Upper lobe of right lung (tissue), 1 donor: ENCODE data around the gene CAMTA1. TPM values are rescaled to one million over a fixed set of nuclear protein-coding genes. Genes with fewer than 3 reads are reported as not detected.

Source experiments
- ATAC-seq: fragments of 200-7000 bp; cut with Tn5 transposase; one replicate; pipeline ENCODE4 v1.9.1; 2020; ENCODE audit warnings: mild to moderate bottlenecking, moderate library complexity
- DNase-seq: peaks from one replicate; pipeline ENCODE4 v3.0.0-alpha.2; 2020
- H3K27ac ChIP-seq: fragments of 200-600 bp; one replicate; pipeline ENCODE4 v1.8.0; 2022
- H3K27me3 ChIP-seq: fragments of 200-600 bp; one replicate; pipeline ENCODE4 v1.8.0; 2022; ENCODE audit warnings: mild to moderate bottlenecking
- H3K36me3 ChIP-seq: fragments of 200-600 bp; one replicate; pipeline ENCODE4 v1.8.0; 2022
- H3K4me1 ChIP-seq: fragments of 200-600 bp; one replicate; pipeline ENCODE4 v1.8.0; 2022
- H3K4me3 ChIP-seq: fragments of 200-600 bp; one replicate; pipeline ENCODE4 v1.8.0; 2022; ENCODE audit warnings: mild to moderate bottlenecking
- H3K9me3 ChIP-seq: fragments of 200-600 bp; one replicate; pipeline ENCODE4 v1.8.0; 2022
- intact Hi-C: fragments of 100-400 bp; cut with DNase I; formaldehyde crosslinking; loops from one replicate; pipeline ENCODE4 v1.11.0; 2022
- total RNA-seq: library from RNA; stranded (reverse); fragmentation: NEBNext Ultra II Directional; extraction: Animal tissue kit (Norgen Biotek cat#: 25700); gene quantifications from one replicate; pipeline ENCODE4 v1.2.1, GENCODE V29; 2021
- TF ChIP-seq, protein P1 (sequence below): fragments of 200-600 bp; IDR thresholded peaks from one replicate; pipeline ENCODE4 v1.8.0; 2022; ENCODE audit warnings: antibody characterized with exemption
- donor health status: DM: no; HTN: yes; CAD: no; lungs with severe emphysema.

CAMTA1 gene
- total RNA-seq, 1 donor from 2014 or later = 63.4 TPM

DNA sequence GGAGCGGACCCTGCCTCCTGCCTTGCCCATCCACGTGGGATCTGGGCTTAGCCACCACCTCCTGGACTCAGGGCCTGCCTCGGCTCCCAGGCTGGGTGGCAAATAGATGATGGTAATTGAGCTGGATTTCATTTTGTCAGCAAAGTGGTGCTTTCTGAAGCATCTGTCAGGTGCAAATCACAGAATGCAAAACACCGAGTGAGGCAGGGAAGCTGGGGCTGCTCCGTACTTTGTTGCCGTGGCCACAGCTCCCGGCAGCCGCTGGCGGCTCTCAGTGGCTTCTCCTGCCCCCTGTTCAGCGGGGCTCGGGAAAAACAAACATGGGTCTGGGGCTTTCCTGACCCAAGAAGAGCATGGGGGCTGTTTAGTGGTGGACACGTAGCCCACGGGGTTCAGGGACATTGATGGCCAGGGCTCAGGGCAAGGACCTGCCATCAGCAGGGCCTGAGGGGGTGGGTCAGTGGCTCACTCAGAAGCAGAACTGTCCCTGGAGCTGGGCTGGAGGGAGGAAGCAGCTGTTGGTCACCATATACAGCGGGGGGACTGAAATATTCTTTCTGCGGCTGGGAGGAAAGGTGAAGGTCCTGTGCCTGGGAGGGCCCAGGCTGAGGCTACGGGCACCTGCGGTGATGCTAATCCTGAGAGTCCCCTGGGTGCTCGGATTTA lies 855.8 kb downstream of the CAMTA1 start:
- ATAC-seq = no peak
- no peaks in the 10 kb centered on the region for H3K27me3 ChIP-seq
- H3K4me3 ChIP-seq = no peak overlapping the region
- intact Hi-C loops = loop anchor here (10.0 kb wide), 1 partner anchor 916 kb away; no protein-coding TSS in a partner anchor
- no peaks in the 10 kb centered on the region for H3K9me3 ChIP-seq
- no peak for DNase-seq
- H3K27ac ChIP-seq = no peak overlapping the region
- TF ChIP-seq, protein P1, sequence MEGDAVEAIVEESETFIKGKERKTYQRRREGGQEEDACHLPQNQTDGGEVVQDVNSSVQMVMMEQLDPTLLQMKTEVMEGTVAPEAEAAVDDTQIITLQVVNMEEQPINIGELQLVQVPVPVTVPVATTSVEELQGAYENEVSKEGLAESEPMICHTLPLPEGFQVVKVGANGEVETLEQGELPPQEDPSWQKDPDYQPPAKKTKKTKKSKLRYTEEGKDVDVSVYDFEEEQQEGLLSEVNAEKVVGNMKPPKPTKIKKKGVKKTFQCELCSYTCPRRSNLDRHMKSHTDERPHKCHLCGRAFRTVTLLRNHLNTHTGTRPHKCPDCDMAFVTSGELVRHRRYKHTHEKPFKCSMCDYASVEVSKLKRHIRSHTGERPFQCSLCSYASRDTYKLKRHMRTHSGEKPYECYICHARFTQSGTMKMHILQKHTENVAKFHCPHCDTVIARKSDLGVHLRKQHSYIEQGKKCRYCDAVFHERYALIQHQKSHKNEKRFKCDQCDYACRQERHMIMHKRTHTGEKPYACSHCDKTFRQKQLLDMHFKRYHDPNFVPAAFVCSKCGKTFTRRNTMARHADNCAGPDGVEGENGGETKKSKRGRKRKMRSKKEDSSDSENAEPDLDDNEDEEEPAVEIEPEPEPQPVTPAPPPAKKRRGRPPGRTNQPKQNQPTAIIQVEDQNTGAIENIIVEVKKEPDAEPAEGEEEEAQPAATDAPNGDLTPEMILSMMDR = no peak
- peaks cover 19% of the 10 kb centered on the region for H3K4me1 ChIP-seq
- H3K36me3 ChIP-seq = no peaks in the 10 kb centered on the region

DNA sequence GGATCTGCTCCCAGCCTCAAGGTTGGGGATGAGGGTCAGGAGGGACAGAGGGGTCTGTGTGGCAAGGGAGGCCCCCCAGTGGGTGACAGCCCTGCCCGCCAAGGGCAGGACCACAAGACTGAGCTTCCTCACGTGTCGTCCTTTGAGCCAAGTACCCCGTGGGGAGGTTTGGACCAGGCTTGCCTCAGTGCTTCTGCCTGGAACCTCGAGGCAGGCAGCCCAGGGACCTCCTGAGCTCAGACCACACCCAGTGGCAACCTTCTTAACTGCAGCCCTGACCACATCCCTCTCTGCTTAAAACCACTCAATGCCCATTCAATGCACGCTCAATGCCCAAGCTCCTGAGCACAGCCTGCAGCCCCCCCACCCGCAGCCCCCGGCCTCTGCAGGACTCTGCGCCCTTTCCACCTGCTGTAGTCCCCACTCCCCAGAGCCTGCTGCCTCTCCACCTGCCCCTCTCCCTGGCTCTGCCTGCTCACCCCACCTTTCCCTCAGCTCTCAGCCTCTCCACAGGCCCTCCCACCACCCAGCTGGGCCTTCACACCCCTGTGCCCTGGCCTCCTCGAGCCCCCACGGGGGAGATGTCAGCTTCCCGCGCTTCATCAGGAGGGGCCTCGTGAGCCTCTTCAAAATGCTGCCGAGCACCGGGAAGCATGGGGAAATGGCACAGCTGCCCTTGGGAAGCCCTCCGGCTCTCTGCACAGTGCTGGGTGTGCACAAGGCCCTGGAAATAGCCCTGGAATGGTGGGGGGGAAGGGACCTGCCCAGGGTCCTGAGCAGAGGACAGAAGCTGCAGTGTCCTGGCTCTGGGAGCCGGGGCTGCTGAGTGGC lies 856.5 kb downstream of the CAMTA1 start:
- Histone ChIP-seq H3K27me3 (no peaks in the 10 kb centered on the region), H3K4me3 (no peak overlapping the region), H3K27ac (no peak overlapping the region), H3K4me1 (peaks cover 21% of the 10 kb centered on the region), H3K9me3 (no peaks in the 10 kb centered on the region), H3K36me3 (no peaks in the 10 kb centered on the region)
- ATAC-seq (no peak), DNase-seq (no peak)
- intact Hi-C loops = loop anchor here (10.0 kb wide), 1 partner anchor 917 kb away; no protein-coding TSS in a partner anchor
- TF ChIP-seq, protein P1 = no peak

DNA sequence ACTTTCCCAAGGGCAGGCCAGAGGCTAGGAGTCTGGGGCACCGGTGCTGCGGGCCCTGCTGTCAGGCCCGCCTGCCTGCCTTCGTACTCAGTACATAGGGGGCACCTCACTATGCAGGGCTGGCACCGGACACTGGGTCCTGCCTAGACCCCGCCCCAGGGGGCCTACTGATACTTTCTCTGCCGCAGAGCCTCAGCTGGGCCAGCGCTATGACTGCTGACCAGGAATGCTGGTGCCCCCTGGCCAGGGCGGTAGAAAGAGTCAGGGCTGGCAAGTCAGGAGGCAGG lies 857.1 kb downstream of the CAMTA1 start:
- no peak for DNase-seq
- no peak overlapping the region for H3K4me3 ChIP-seq
- TF ChIP-seq, protein P1 = no peak
- peaks cover 23% of the 10 kb centered on the region for H3K4me1 ChIP-seq
- no peak overlapping the region for H3K27ac ChIP-seq
- H3K27me3 ChIP-seq = no peaks in the 10 kb centered on the region
- no peaks in the 10 kb centered on the region for H3K36me3 ChIP-seq
- ATAC-seq = no peak
- no peaks in the 10 kb centered on the region for H3K9me3 ChIP-seq
- intact Hi-C loops = loop anchor here (10.0 kb wide), 1 partner anchor 918 kb away; no protein-coding TSS in a partner anchor

DNA sequence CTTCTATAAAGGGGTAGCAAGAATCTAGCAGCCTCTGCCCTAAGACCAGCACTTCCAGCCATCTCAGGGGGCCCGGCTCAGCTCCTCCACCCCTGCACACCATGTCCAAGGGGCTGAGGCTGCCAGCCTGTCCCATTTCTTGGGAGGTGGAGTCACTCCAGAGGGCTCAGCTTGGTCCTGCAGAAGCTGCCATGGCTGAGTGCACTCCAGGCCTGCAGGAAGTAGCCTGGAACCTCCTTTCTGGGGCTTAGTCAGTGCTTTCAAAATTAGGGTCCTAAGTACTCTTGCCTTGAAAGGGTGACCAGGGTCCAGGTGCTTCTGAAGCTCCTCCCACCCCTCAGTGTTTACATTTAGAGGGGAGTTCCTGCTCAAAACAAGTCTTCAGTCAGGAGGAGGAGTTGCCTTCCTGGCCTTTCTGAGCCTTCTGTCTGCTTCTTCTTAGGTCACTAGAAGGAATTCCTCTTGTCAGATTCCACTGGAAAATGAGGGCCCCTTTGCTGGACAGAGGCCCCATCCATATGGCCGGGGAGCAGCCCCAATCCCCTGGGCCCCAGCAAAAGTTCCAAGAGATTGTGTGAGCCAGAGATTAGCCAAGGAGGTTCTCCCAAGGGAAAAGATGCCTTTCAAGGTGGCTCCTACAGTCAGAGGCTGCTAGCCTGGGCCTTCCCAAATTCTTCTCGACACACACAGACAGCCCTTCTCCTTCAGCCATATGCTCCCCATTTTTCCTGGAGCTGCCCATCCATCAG lies 857.7 kb downstream of the CAMTA1 start:
- Histone ChIP-seq H3K9me3 (no peaks in the 10 kb centered on the region), H3K4me1 (peaks cover 23% of the 10 kb centered on the region), H3K36me3 (no peaks in the 10 kb centered on the region), H3K4me3 (no peak overlapping the region), H3K27ac (no peak overlapping the region), H3K27me3 (no peaks in the 10 kb centered on the region)
- ATAC-seq (no peak), DNase-seq (no peak)
- TF ChIP-seq, protein P1 = no peak
- intact Hi-C loops = loop anchor here (10.0 kb wide), 1 partner anchor 918 kb away; no protein-coding TSS in a partner anchor

DNA sequence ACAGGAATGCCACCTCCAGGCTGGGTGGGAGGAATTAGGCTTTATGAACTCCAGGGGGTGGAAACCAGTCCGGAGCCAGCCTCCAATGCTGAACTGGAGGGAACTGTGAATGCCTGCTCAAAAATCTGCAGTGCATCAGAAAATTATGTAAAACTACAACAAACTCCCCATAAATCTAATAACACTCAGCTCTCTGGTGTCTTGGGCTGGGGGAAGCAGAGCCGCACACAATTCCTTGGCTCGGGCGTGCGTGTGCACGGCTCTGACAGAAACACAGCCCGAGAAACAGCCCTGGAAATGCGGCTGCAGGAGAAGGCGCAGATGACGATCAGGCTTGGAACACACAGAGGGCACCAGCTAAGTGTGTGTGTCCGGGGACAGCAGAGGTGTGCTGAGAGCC lies 858.3 kb downstream of the CAMTA1 start:
- H3K27me3 ChIP-seq = no peaks in the 10 kb centered on the region
- peaks cover 17% of the 10 kb centered on the region for H3K4me1 ChIP-seq
- no peak overlapping the region for H3K27ac ChIP-seq
- intact Hi-C loops = loop anchor here (10.0 kb wide), 1 partner anchor 919 kb away; no protein-coding TSS in a partner anchor
- no peak for DNase-seq
- no peak overlapping the region for H3K4me3 ChIP-seq
- TF ChIP-seq, protein P1 = no peak
- no peaks in the 10 kb centered on the region for H3K36me3 ChIP-seq
- ATAC-seq = no peak
- H3K9me3 ChIP-seq = no peaks in the 10 kb centered on the region
